Stimulated activated CD4-positive, alpha-beta T cell treated with anti-CD3 and anti-CD28 coated beads, Interleukin-2, amount 100 ng/mL, for 24 hours (primary cell): ENCODE results near the gene MAB21L2.

Experiments used
- DNase-seq, 2 donors: peaks; one replicate each; pipeline ENCODE4 v3.0.0-alpha.2; 2020

The MAB21L2 gene

GRCh38 chr4:150578745-150579501 is 3.0 kb upstream of the MAB21L2 start:
- DNase-seq = no peak

GRCh38 chr4:150579551-150580234 is 2.3 kb upstream of the MAB21L2 start:
- DNase-seq = no peak

- no peak for DNase-seq
Measured at GRCh38 chr4:150580306-150580705, 1.6 kb upstream of the MAB21L2 start.

DNA sequence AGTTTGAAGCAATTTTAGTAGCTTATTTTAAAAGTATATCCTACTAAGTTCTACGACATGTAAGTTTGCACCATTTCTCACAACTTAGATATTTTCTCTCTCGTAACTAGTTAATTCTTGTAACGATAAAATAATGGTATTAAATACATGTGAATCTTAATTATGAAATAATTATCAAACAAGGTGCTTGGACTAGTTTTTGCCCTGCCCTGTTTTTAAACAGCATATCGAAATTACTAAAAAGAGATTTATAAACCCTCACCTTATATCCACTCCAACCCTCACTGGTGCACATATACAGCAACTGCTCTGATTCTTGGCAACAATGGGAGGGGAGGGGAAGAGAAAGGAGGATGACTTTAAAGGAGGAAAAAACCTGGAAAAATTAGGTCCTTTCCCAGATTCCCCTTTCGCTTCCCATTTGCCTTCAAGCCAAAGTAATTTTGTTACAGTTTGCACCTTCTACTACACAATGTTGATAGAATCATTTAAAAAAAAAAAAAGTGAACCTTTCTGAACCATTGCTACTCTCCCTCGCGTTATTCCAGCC is 820 bp upstream of the MAB21L2 start:
- DNase-seq = no peak

DNA sequence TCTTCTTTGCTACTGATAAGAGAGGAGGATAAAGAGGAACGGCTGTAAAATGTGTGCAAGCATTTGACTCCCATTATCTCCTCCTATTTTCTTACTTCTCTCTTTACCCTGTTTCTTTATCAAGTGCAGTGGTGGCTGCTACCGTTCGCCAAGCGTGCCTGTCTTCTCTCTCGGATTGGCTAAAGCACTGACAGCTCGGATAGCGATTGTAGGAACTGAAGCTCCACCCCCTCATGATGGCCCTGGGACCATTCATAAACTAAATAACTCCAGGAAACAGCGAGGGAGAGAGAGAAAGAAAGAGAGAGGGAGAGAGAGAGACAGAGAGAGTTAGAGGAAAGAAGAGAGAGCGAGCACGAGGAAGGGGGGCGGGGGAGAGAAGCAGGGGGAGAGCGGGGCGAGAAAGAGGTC is 305 bp upstream of the MAB21L2 start:
- DNase-seq = no peak

DNA sequence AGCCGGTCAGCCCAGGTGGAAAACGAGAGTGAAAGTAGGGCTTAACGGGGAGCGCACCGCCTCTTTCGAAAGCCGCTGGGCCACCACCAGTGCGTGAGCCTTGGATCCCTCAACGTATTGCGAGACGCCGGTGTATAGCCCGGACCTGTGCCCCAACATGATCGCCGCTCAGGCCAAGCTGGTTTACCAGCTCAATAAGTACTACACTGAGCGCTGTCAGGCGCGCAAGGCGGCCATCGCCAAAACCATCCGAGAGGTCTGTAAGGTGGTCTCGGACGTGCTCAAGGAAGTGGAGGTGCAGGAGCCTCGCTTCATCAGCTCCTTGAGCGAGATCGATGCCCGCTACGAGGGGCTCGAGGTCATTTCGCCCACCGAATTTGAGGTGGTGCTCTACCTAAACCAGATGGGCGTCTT is 929 bp downstream of the MAB21L2 start:
- no peak for DNase-seq

GRCh38 chr4:150583287-150584110 is 1.5 kb downstream of the MAB21L2 start:
- no peak for DNase-seq

DNA sequence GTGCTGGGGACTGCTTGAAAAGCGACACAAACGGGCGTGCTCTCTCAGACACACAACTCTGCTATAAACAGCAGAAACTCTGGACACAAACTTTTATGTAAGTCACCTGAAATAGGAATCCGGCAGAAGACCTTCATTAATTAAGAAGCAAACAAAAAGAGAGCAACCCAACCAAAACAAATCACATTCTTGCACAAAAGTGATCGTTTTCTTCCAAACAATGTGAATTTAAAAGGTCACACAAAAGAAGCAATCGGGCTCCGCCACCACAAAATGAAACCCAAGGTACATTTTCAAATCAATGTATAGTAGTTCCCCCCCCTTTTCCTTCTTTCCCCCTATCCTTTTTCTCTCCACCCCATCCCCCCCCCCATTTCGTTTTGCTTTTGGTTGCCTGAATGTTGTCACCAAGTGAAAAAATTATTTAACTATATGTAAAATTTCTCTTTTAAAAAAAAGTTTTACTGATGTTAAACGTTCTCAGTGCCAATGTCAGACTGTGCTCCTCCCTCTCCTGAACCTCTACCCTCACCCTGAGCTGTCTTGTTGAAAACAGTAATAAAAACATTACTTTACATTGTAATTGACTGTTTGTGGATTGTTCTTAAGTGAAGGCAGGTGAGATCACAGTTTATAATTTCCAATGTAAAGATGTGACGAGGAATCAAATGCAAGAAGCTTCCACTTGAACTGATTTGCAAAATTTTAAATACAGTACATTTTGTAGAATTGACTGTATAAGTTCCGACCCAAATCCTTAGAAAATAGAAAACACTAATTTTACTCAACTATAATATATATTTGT is 2.4 kb downstream of the MAB21L2 start:
- no peak for DNase-seq

DNA sequence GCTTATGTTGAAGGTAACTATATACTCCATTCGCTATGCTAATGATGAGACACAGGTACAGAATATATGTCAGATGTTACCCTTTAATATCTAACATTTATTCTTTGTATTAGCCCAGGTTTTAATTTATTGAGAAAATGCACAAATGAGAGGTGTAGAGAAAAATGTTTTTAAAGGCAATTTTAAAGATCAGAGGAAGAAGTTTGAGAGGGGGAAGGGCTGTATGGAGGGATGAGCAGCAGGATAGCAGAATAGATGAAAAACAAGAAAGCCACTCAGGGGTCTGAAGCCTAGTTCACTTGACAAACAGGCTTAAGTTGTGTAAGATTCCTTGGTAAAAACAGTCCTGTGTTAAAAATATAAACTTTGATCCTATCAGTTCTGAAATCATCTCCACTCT is 3.7 kb downstream of the MAB21L2 start:
- DNase-seq = no peak

- no peak for DNase-seq
Measured at GRCh38 chr4:150586162-150586810, 4.3 kb downstream of the MAB21L2 start.

- no peak for DNase-seq
Measured at GRCh38 chr4:150588316-150588715, 6.4 kb downstream of the MAB21L2 start.

DNA sequence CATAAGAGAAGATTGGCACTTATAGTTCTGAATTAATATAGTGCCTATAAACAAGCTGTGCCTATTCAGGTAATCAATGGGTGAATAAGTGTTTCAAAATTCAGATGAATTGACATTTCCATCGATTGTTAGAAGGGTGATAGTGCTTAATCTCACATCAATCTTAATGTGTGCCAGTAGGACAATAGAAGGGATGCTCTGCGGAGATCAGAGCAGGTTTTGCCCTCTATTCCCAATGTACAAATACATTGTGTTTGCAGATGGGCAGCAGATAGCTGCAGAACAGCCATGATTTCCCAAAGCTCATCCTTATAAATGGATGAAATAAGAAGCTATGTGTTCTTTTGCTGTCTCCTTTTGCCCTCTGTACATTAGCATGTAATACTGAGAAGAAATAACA is 7.2 kb downstream of the MAB21L2 start:
- no peak for DNase-seq

GRCh38 chr4:150590631-150591030 is 8.7 kb downstream of the MAB21L2 start:
- DNase-seq = no peak

DNA sequence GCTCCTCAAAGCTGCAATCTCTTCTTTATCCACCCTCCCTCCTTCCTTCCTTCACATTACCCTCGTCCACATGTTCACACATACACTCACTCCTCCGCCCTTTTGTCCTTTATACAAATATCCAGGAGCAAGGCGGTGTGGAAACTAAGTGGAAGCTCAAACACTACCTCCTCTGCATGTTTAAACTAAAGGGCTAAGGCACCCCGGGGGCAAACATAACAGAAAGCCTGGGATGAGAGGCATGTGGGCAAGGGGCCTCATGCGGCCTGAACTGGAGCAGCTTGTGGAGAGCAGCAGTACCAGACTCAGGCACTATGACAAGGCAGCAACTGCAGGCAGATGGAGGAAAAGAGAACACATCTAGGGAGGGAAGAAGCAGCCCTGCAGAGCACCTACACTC is 9.5 kb downstream of the MAB21L2 start:
- no peak for DNase-seq

GRCh38 chr4:150591904-150592303 is 10.0 kb downstream of the MAB21L2 start:
- DNase-seq = no peak

GRCh38 chr4:150593996-150594395 is 12.0 kb downstream of the MAB21L2 start:
- DNase-seq = no peak

DNA sequence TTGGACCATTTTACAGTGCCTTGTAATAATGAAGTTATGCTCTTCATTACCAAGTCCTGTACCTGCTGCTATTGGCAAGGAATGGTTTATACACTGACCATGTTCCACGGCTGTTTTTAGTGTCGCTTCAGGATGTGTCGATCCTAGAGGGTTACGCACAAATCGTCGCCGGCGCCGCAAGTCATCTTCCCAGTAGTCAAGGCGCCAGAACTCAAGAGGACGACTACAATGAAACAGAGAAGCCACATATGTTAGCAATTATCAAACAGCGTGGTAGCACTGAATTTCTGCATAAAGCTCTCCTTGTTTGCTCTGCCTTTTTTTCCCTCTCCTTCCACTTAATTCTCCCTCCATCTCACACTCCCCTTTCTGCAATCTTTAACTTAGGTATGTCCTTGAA is 17.0 kb downstream of the MAB21L2 start:
- DNase-seq = no peak

DNA sequence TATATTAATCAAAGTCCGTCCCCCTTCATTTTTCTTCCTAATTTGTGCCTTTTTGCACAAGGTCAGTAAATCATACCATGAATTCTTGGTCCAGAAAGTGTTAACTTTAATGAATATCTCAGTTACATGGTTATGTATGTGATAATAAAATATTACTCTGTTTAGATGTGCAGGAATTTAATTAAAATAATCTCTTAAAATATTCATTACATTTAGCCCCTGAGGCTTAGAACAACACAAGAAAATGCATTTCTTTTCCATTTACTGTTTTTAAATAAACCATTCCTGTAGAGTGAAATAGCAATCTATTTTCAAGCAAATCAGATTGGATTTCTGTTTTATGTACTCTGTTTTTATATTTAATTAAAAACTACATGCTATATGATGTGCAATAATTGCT is 17.6 kb downstream of the MAB21L2 start:
- DNase-seq = no peak

GRCh38 chr4:150600812-150601445 is 19.0 kb downstream of the MAB21L2 start:
- no peak for DNase-seq

- no peak for DNase-seq
Measured at GRCh38 chr4:150609131-150609530, 27.2 kb downstream of the MAB21L2 start.

DNA sequence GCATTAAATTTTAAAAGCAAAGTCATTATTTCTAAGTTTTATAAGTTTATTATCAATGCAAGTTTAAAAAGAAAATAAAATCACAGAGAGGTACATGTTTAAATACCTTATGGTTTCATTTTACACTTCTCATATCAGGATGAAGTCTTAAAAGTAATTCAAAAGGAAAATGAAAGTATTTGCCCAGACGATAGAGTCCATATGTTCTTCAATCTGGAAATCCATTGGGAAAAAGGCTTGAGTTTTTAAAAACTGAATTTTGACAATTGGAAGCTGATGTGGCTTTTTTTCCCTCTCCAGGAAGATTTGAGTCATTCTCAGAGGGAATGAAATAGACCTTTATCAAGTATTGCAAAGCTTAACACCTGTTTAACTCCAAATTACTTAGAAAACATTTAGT is 37.1 kb downstream of the MAB21L2 start:
- DNase-seq = no peak

DNA sequence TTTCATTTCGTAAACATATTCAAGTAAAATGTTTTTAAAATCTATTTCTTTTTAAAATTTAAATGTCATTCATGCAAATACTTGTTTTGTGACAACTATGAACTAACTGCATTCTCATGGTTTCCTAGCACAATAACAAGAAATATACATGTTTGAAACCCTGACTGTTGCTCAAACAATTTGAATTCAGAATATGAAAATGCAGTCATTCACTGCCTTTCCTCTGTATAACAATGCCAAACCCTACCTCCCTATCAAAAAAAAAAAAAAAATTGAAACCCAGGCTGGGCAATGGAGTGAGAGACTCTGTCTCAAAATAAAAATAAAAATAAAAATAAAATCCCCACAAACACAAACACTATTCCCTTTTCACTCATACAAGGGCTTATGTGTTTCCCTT is 42.1 kb downstream of the MAB21L2 start:
- no peak for DNase-seq
